ENCODE measurements around the gene PDS5B. TPM values are rescaled to one million over a fixed set of nuclear protein-coding genes. Genes with fewer than 3 reads are reported as not detected.
A peak's percentile ranks its signal among the peaks of the same experiment; 100 is the strongest.

PDS5B gene
- total RNA-seq, 1 donor from 2014 or later, result 72.4 TPM

GRCh38 chr13:32642858-32643257, 56.6 kb downstream of the PDS5B start:
- Mint-ChIP-seq H3K9me3 (ENCODE audit: unreplicated experiment) (no peaks in the 10 kb centered on the region), H3K27me3 (ENCODE audit: unreplicated experiment) (no peaks in the 10 kb centered on the region), H3K36me3 (ENCODE audit: unreplicated experiment) (no peaks in the 10 kb centered on the region), H3K4me3 (ENCODE audit: unreplicated experiment) (no peak overlapping the region), H3K4me1 (ENCODE audit: unreplicated experiment) (peaks cover 20% of the 10 kb centered on the region), H3K27ac (ENCODE audit: unreplicated experiment) (no peak overlapping the region)
- DNase-seq (ENCODE audit: extremely low spot score, unreplicated experiment), result no peak
- no peak for TF ChIP-seq CTCF (IDR thresholded peaks at IDR 0.05)

GRCh38 chr13:32645854-32646253, 59.6 kb downstream of the PDS5B start:
- Mint-ChIP-seq H3K4me3 (ENCODE audit: unreplicated experiment) (no peak overlapping the region), H3K36me3 (ENCODE audit: unreplicated experiment) (peaks cover 2% of the 10 kb centered on the region), H3K4me1 (ENCODE audit: unreplicated experiment) (peaks cover 23% of the 10 kb centered on the region), H3K27me3 (ENCODE audit: unreplicated experiment) (no peaks in the 10 kb centered on the region), H3K27ac (ENCODE audit: unreplicated experiment) (no peak overlapping the region), H3K9me3 (ENCODE audit: unreplicated experiment) (no peaks in the 10 kb centered on the region)
- TF ChIP-seq CTCF (IDR thresholded peaks at IDR 0.05), result no peak
- no peak for DNase-seq (ENCODE audit: extremely low spot score, unreplicated experiment)

GRCh38 chr13:32647926-32648325, 61.7 kb downstream of the PDS5B start:
- no peaks in the 10 kb centered on the region for H3K27me3 Mint-ChIP-seq (ENCODE audit: unreplicated experiment)
- H3K4me3 Mint-ChIP-seq (ENCODE audit: unreplicated experiment), result no peak overlapping the region
- TF ChIP-seq CTCF (IDR thresholded peaks at IDR 0.05), result no peak
- no peak overlapping the region for H3K27ac Mint-ChIP-seq (ENCODE audit: unreplicated experiment)
- peaks cover 27% of the 10 kb centered on the region for H3K4me1 Mint-ChIP-seq (ENCODE audit: unreplicated experiment)
- no peak for DNase-seq (ENCODE audit: extremely low spot score, unreplicated experiment)
- no peaks in the 10 kb centered on the region for H3K9me3 Mint-ChIP-seq (ENCODE audit: unreplicated experiment)
- peaks cover 5% of the 10 kb centered on the region for H3K36me3 Mint-ChIP-seq (ENCODE audit: unreplicated experiment)

GRCh38 chr13:32650705-32651311, 64.6 kb downstream of the PDS5B start:
- Mint-ChIP-seq H3K27me3 (ENCODE audit: unreplicated experiment) (no peaks in the 10 kb centered on the region), H3K36me3 (ENCODE audit: unreplicated experiment) (peaks cover 24% of the 10 kb centered on the region), H3K4me3 (ENCODE audit: unreplicated experiment) (no peak overlapping the region), H3K9me3 (ENCODE audit: unreplicated experiment) (peaks cover 8% of the 10 kb centered on the region), H3K4me1 (ENCODE audit: unreplicated experiment) (peaks cover 24% of the 10 kb centered on the region), H3K27ac (ENCODE audit: unreplicated experiment) (peak overlapping the region; percentile 43)
- DNase-seq (ENCODE audit: extremely low spot score, unreplicated experiment), result no peak
- peak; percentile 69 for TF ChIP-seq CTCF (IDR thresholded peaks at IDR 0.05)

- Mint-ChIP-seq H3K36me3 (ENCODE audit: unreplicated experiment) (peaks cover 44% of the 10 kb centered on the region), H3K9me3 (ENCODE audit: unreplicated experiment) (peaks cover 9% of the 10 kb centered on the region), H3K4me3 (ENCODE audit: unreplicated experiment) (no peak overlapping the region), H3K27me3 (ENCODE audit: unreplicated experiment) (no peaks in the 10 kb centered on the region), H3K27ac (ENCODE audit: unreplicated experiment) (no peak overlapping the region), H3K4me1 (ENCODE audit: unreplicated experiment) (peaks cover 24% of the 10 kb centered on the region)
- no peak for DNase-seq (ENCODE audit: extremely low spot score, unreplicated experiment)
- no peak for TF ChIP-seq CTCF (IDR thresholded peaks at IDR 0.05)
These were observed 71.1 kb downstream of the PDS5B start for GRCh38 chr13:32657309-32657708.
